ENCODE results near the gene LRRC8B.

- TF ChIP-seq, protein P1, sequence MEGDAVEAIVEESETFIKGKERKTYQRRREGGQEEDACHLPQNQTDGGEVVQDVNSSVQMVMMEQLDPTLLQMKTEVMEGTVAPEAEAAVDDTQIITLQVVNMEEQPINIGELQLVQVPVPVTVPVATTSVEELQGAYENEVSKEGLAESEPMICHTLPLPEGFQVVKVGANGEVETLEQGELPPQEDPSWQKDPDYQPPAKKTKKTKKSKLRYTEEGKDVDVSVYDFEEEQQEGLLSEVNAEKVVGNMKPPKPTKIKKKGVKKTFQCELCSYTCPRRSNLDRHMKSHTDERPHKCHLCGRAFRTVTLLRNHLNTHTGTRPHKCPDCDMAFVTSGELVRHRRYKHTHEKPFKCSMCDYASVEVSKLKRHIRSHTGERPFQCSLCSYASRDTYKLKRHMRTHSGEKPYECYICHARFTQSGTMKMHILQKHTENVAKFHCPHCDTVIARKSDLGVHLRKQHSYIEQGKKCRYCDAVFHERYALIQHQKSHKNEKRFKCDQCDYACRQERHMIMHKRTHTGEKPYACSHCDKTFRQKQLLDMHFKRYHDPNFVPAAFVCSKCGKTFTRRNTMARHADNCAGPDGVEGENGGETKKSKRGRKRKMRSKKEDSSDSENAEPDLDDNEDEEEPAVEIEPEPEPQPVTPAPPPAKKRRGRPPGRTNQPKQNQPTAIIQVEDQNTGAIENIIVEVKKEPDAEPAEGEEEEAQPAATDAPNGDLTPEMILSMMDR (IDR thresholded peaks at IDR 0.05): no peak
- TF ChIP-seq POLR2AphosphoS5 (IDR thresholded peaks at IDR 0.05): no peak
Observed at GRCh38 chr1:89584781-89585180, 60.2 kb downstream of the LRRC8B start.

Measured in breast epithelium (tissue), 3 donors.